HG03521 (cell line): ENCODE results near the gene METRNL.
"Not testable (repeated sequence)": the region's sequence is repeated elsewhere in the genome, so short reads cannot be mapped to it uniquely, and the experiment has no call there.

Experiments used
- ATAC-seq: cut with Tn5 transposase; IDR thresholded peaks from one replicate; pipeline ENCODE4 v1.9.1; 2021; ENCODE audit warnings: mild to moderate bottlenecking, moderate library complexity; ENCODE audit not compliant: unreplicated experiment

METRNL gene

DNA sequence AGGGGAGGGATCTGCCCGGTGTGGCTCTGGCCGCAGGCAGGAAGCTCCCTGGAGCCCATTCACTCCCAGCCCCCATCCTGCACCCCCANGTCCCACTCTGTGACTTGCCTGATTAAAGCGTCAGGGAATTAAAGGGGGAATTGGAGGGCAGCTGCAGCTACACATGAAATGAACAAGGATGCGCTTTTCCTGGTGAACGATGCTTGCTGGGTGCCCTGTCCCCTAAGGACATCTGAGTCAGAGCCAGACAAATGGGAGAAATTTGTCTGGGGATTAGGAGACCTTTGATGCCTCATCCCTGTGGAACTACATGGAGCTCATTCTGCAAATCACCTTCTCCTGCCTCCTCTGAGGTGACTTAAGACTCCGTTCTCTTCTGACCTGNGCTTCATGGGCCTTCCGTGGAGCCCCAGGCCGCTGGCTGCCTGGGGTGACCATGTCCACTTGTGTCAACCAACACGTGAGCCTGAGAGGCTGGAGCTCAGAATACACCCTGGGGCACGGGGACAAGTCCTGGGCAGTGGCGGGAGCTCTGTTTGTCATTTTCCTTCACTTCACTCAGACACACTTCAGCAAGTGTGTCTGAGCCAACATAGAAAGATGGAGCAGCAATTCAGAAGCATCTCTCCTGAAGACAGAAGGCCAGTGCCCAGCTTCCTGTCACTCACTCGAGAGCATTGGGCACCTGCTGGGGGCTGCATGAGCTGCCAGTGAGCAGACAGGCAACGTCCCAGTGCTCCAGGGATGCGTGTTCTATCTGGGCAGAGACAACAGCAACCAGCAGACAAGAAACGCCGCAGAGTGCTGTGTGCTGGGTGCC is 54.1 kb downstream of the METRNL start:
- no peak for ATAC-seq

DNA sequence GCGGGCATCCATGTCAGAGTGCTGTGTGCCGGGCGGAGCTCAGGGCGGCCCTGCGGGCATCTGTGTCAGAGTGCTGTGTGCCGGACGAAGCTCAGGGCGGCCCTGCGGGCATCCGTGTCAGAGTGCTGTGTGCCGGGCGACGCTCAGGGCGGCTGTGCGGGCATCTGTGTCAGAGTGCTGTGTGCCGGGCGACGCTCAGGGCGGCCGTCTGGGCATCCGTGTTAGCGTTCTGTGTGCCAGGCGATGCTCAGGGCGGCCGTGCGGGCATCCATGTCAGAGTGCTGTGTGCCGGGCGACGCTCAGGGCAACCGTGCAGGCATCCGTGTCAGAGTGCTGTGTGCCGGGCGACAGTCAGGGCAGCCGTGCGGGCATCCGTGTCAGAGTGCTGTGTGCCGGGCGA is 55.0 kb downstream of the METRNL start:
- not testable (repeated sequence) for ATAC-seq

- ATAC-seq, result no peak
Measured at GRCh38 chr17:83135692-83136091, 56.3 kb downstream of the METRNL start.

- no peak for ATAC-seq
Measured at GRCh38 chr17:83136156-83136555, 56.7 kb downstream of the METRNL start.

DNA sequence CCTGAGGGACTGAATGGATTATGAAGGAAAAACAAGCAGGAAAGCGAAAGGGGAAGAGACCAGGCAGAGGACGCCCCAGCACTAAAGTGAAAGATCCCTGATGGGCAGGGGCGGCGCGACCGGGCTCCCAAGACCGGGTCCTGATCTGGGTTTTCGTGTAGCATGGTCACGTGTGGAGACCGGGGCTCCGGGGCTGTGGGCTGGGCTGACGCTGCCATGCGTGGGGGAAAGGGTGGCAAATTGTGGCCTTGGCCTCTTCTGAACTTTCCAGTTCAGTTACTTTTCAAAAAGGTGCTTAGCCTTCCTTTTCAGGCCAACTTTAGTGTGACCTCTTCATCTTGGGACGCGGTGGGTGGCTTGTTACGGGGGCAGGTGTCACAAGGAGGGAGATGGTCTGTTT is 57.5 kb downstream of the METRNL start:
- no peak for ATAC-seq

DNA sequence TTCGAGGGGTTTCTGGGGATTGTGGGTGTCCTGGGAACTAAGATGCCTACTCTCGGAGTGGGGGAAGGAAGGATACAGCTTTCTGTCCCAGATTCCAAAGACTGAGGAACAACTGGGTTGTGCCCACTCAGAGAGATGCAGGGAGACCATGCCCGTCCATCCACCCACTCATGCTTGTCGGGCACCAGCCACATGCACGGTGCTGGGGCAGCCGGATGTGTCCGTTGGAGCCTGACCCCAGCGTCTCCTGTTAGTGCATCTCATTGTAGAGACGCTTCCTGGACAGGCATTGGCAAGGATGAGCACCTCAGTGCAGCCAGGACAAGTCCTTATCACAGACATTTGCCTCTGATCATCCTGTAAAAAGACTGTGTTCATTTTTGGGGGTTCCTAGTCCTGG is 58.1 kb downstream of the METRNL start:
- no peak for ATAC-seq

DNA sequence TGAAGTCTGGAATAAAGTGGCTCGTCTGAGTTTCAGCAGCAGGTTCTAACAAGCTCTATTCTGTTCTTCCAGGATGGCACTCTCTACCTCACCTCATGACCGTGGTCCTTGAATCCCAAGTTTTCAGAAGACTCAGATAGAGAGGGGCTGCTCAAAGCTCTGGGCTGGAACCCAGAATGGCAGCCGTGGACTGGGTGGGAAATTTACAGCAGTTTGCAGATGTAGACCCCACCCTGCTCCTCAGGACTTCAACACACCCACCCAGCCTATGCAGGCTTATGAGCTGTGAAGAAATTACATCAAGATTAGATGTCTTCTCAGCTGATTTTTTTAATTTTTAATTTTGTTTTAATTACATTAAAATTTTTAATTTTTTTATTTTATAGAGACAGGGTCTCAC is 59.4 kb downstream of the METRNL start:
- no peak for ATAC-seq

DNA sequence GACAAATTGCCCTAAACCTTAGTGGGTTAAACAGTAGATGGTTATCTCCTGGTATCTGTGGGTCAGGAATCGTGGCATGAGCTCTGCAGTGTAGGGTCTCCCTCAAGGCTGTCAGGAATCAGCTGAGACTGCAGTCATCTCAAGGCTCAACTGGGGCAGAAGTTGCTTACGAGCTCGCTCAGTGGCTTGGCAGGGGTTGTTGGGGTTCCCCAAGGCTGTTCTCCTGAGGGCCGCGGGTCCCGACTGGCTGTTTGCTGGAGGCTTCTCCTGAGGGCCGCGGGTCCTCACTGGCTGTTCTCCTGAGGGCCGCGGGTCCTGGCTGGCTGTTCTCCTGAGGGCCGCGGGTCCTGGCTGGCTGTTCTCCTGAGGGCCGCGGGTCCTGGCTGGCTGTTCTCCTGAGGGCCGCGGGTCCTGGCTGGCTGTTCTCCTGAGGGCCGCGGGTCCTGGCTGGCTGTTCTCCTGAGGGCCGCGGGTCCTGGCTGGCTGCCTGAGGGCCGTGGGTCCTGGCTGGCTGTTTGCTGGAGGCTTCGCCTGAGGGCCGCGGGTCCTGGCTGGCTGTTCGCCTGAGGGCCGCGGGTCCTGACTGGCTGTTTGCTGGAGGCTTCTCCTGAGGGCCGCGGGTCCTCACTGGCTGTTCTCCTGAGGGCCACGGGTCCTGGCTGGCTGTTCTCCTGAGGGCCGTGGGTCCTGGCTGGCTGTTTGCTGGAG is 60.3 kb downstream of the METRNL start:
- ATAC-seq, result not testable (repeated sequence)

DNA sequence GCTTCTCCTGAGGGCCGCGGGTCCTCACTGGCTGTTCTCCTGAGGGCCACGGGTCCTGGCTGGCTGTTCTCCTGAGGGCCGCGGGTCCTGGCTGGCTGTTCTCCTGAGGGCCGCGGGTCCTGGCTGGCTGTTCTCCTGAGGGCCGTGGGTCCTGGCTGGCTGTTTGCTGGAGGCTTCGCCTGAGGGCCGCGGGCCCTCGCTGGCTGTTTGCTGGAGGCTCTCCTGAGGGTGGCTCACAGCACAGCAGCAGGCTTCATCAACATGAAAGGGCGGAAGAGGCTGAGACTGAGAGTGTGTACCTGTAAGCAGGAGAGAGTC is 60.8 kb downstream of the METRNL start:
- ATAC-seq, result not testable (repeated sequence)

- ATAC-seq, result no peak
Measured at GRCh38 chr17:83142619-83143018, 63.2 kb downstream of the METRNL start.

DNA sequence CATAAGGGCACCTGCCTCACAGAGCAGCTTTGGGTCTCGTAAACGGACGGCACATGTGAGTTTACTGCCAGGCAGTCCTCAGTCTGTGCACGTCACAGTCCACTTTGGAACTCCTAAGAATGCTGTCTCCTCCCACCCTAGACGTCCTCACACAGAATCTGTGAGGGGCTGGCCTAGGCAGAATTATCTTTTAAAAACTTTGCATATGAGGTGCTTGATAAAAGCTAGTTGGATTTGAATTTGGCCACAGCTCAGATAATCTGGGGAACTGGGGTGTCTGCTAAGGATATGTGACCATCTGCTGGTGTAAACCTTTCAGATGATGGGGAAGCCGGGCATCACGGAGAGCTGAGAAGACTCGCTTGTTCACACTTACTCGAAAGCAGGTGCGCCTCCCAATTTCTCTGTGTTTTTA is 64.4 kb downstream of the METRNL start:
- no peak for ATAC-seq
